Measurements from ENCODE around the gene RPS19BP1.

The RPS19BP1 gene

GRCh38 chr22:39535357-39535725 is 2.8 kb upstream of the RPS19BP1 start:
- Histone ChIP-seq H4K91ac (ENCODE audit: low read length) (no peak overlapping the region), H3K27ac (ENCODE audit: low read length, poor library complexity, severe bottlenecking) (no peak overlapping the region), H3K9me3 (ENCODE audit: control insufficient read depth, low read length) (no peaks in the 10 kb centered on the region), H3K4me3 (ENCODE audit: insufficient read depth in 1 of 2, low read depth in 1 of 2, low read length in 2 of 2) (no peak overlapping the region), H3K79me1 (replicated peaks; ENCODE audit: low read length, poor library complexity, severe bottlenecking) (peaks cover 5% of the 10 kb centered on the region), H3K9ac (ENCODE audit: low read length) (peak overlapping the region; percentile 35), H3K23ac (ENCODE audit: low read length in 2 of 2) (no peak overlapping the region), H3K36me3 (ENCODE audit: control insufficient read depth in 1 of 2, insufficient read depth in 2 of 2, low read depth in 1 of 2, low read length in 2 of 2) (peaks cover 8 to 9% of the 10 kb centered on the region in 2 experiments), H2BK12ac (ENCODE audit: low read length in 2 of 2) (no peak overlapping the region), H2BK120ac (ENCODE audit: low read depth, low read length) (no peak overlapping the region), H3K27me3 (ENCODE audit: control insufficient read depth in 1 of 2, insufficient read depth in 1 of 2, low read length in 2 of 2) (peaks cover 19 to 24% of the 10 kb centered on the region in 2 experiments), H2AFZ (ENCODE audit: low read depth, low read length) (no peak overlapping the region), H2AK5ac (ENCODE audit: low read length, severe bottlenecking) (no peak overlapping the region), H3K4me2 (ENCODE audit: low read length, poor library complexity, severe bottlenecking) (no peak overlapping the region), H3K4me1 (ENCODE audit: control insufficient read depth, insufficient read depth, low read depth, low read length) (peaks cover 17% of the 10 kb centered on the region), H2BK5ac (ENCODE audit: low read depth, low read length, poor library complexity, severe bottlenecking) (no peak overlapping the region), H3K18ac (ENCODE audit: low read depth in 1 of 2, low read length in 2 of 2) (peak overlapping the region in 1 of 2 experiments; percentile 75), H2BK15ac (ENCODE audit: low read depth, poor library complexity, severe bottlenecking) (no peak overlapping the region), H3K4ac (ENCODE audit: low read depth in 1 of 2, low read length in 2 of 2) (no peak overlapping the region), H3K14ac (ENCODE audit: low read length in 2 of 2) (no peak overlapping the region), H4K8ac (ENCODE audit: low read length) (peak overlapping the region; percentile 86)
- DNase-seq: no peak
- WGBS: 62% methylated on average over 12 of the region's 13 CpGs

GRCh38 chr22:39534591-39535356 is 2.2 kb upstream of the RPS19BP1 start:
- Histone ChIP-seq H3K79me1 (replicated peaks; ENCODE audit: low read length, poor library complexity, severe bottlenecking) (peaks cover 8% of the 10 kb centered on the region), H2BK12ac (ENCODE audit: low read length in 2 of 2) (peak overlapping the region; percentile 34 to 59), H3K4me2 (ENCODE audit: low read length, poor library complexity, severe bottlenecking) (peak overlapping the region; percentile 64), H3K27ac (ENCODE audit: low read length, poor library complexity, severe bottlenecking) (peak overlapping the region; percentile 12), H3K18ac (ENCODE audit: low read depth in 1 of 2, low read length in 2 of 2) (peak overlapping the region; percentile 77 to 79), H2AFZ (ENCODE audit: low read depth, low read length) (peak overlapping the region; percentile 79), H3K27me3 (ENCODE audit: control insufficient read depth in 1 of 2, insufficient read depth in 1 of 2, low read length in 2 of 2) (peaks cover 13 to 18% of the 10 kb centered on the region in 2 experiments), H3K9ac (ENCODE audit: low read length) (peak overlapping the region; percentile 51), H3K4ac (ENCODE audit: low read depth in 1 of 2, low read length in 2 of 2) (peak overlapping the region in 1 of 2 experiments; percentile 20), H2BK15ac (ENCODE audit: low read depth, poor library complexity, severe bottlenecking) (no peak overlapping the region), H3K14ac (ENCODE audit: low read length in 2 of 2) (no peak overlapping the region), H3K4me1 (ENCODE audit: control insufficient read depth, insufficient read depth, low read depth, low read length) (peaks cover 15% of the 10 kb centered on the region), H2BK120ac (ENCODE audit: low read depth, low read length) (no peak overlapping the region), H2AK5ac (ENCODE audit: low read length, severe bottlenecking) (no peak overlapping the region), H3K4me3 (ENCODE audit: insufficient read depth in 1 of 2, low read depth in 1 of 2, low read length in 2 of 2) (no peak overlapping the region), H4K8ac (ENCODE audit: low read length) (peak overlapping the region; percentile 91), H3K23ac (ENCODE audit: low read length in 2 of 2) (no peak overlapping the region), H3K36me3 (ENCODE audit: control insufficient read depth in 1 of 2, insufficient read depth in 2 of 2, low read depth in 1 of 2, low read length in 2 of 2) (peaks cover 13 to 14% of the 10 kb centered on the region in 2 experiments), H3K9me3 (ENCODE audit: control insufficient read depth, low read length) (no peaks in the 10 kb centered on the region), H4K91ac (ENCODE audit: low read length) (peak overlapping the region; percentile 91), H2BK5ac (ENCODE audit: low read depth, low read length, poor library complexity, severe bottlenecking) (no peak overlapping the region)
- 15% methylated on average over 37 of the region's 41 CpGs for WGBS
- peak; percentile 67 for DNase-seq

GRCh38 chr22:39534092-39534506 is 1.6 kb upstream of the RPS19BP1 start:
- H3K27ac ChIP-seq (ENCODE audit: low read length, poor library complexity, severe bottlenecking): no peak overlapping the region
- H3K27me3 ChIP-seq (ENCODE audit: control insufficient read depth in 1 of 2, insufficient read depth in 1 of 2, low read length in 2 of 2): peaks cover 11 to 17% of the 10 kb centered on the region in 2 experiments
- H4K91ac ChIP-seq (ENCODE audit: low read length): peak overlapping the region; percentile 8
- no peak overlapping the region for H3K23ac ChIP-seq (ENCODE audit: low read length in 2 of 2)
- H2BK5ac ChIP-seq (ENCODE audit: low read depth, low read length, poor library complexity, severe bottlenecking): no peak overlapping the region
- H2AK5ac ChIP-seq (ENCODE audit: low read length, severe bottlenecking): peak overlapping the region; percentile 55
- no peak overlapping the region for H2BK120ac ChIP-seq (ENCODE audit: low read depth, low read length)
- no peak for DNase-seq
- no peaks in the 10 kb centered on the region for H3K9me3 ChIP-seq (ENCODE audit: control insufficient read depth, low read length)
- peaks cover 19% of the 10 kb centered on the region for H3K4me1 ChIP-seq (ENCODE audit: control insufficient read depth, insufficient read depth, low read depth, low read length)
- H2AFZ ChIP-seq (ENCODE audit: low read depth, low read length): peak overlapping the region; percentile 47
- H3K14ac ChIP-seq (ENCODE audit: low read length in 2 of 2): no peak overlapping the region
- peaks cover 19% of the 10 kb centered on the region in 2 experiments for H3K36me3 ChIP-seq (ENCODE audit: control insufficient read depth in 1 of 2, insufficient read depth in 2 of 2, low read depth in 1 of 2, low read length in 2 of 2)
- H2BK15ac ChIP-seq (ENCODE audit: low read depth, poor library complexity, severe bottlenecking): peak overlapping the region; percentile 41
- H3K4me2 ChIP-seq (ENCODE audit: low read length, poor library complexity, severe bottlenecking): no peak overlapping the region
- peak overlapping the region in 1 of 2 experiments; percentile 57 for H3K4ac ChIP-seq (ENCODE audit: low read depth in 1 of 2, low read length in 2 of 2)
- peaks cover 12% of the 10 kb centered on the region for H3K79me1 ChIP-seq (replicated peaks; ENCODE audit: low read length, poor library complexity, severe bottlenecking)
- peak overlapping the region; percentile 51 for H3K9ac ChIP-seq (ENCODE audit: low read length)
- peak overlapping the region; percentile 91 for H4K8ac ChIP-seq (ENCODE audit: low read length)
- 87% methylated on average over 12 of the region's 12 CpGs for WGBS
- no peak overlapping the region for H3K4me3 ChIP-seq (ENCODE audit: insufficient read depth in 1 of 2, low read depth in 1 of 2, low read length in 2 of 2)
- H2BK12ac ChIP-seq (ENCODE audit: low read length in 2 of 2): peak overlapping the region; percentile 59 to 60
- H3K18ac ChIP-seq (ENCODE audit: low read depth in 1 of 2, low read length in 2 of 2): no peak overlapping the region

- Histone ChIP-seq H3K18ac (ENCODE audit: low read depth in 1 of 2, low read length in 2 of 2) (no peak overlapping the region), H3K4ac (ENCODE audit: low read depth in 1 of 2, low read length in 2 of 2) (no peak overlapping the region), H4K91ac (ENCODE audit: low read length) (no peak overlapping the region), H3K27ac (ENCODE audit: low read length, poor library complexity, severe bottlenecking) (no peak overlapping the region), H2BK5ac (ENCODE audit: low read depth, low read length, poor library complexity, severe bottlenecking) (no peak overlapping the region), H3K79me1 (replicated peaks; ENCODE audit: low read length, poor library complexity, severe bottlenecking) (peaks cover 15% of the 10 kb centered on the region), H3K4me2 (ENCODE audit: low read length, poor library complexity, severe bottlenecking) (no peak overlapping the region), H3K27me3 (ENCODE audit: control insufficient read depth in 1 of 2, insufficient read depth in 1 of 2, low read length in 2 of 2) (peaks cover 2 to 4% of the 10 kb centered on the region in 2 experiments), H4K8ac (ENCODE audit: low read length) (no peak overlapping the region), H3K9me3 (ENCODE audit: control insufficient read depth, low read length) (no peaks in the 10 kb centered on the region), H3K4me3 (ENCODE audit: insufficient read depth in 1 of 2, low read depth in 1 of 2, low read length in 2 of 2) (peak overlapping the region in 1 of 2 experiments; percentile 88), H2BK15ac (ENCODE audit: low read depth, poor library complexity, severe bottlenecking) (no peak overlapping the region), H2AK5ac (ENCODE audit: low read length, severe bottlenecking) (no peak overlapping the region), H2BK120ac (ENCODE audit: low read depth, low read length) (no peak overlapping the region), H3K36me3 (ENCODE audit: control insufficient read depth in 1 of 2, insufficient read depth in 2 of 2, low read depth in 1 of 2, low read length in 2 of 2) (peaks cover 38 to 39% of the 10 kb centered on the region in 2 experiments), H3K23ac (ENCODE audit: low read length in 2 of 2) (peak overlapping the region in 1 of 2 experiments; percentile 85), H3K14ac (ENCODE audit: low read length in 2 of 2) (no peak overlapping the region), H2AFZ (ENCODE audit: low read depth, low read length) (no peak overlapping the region), H3K9ac (ENCODE audit: low read length) (peak overlapping the region; percentile 96), H2BK12ac (ENCODE audit: low read length in 2 of 2) (no peak overlapping the region), H3K4me1 (ENCODE audit: control insufficient read depth, insufficient read depth, low read depth, low read length) (peaks cover 43% of the 10 kb centered on the region)
- DNase-seq: peak; percentile 75
- 66% methylated on average over 9 of the region's 9 CpGs for WGBS
Measured at GRCh38 chr22:39530692-39531331, 1.7 kb downstream of the RPS19BP1 start.

Data from mesenchymal stem cell (in vitro differentiated cells and primary cell).